Glomerular endothelial cell (primary cell): ENCODE results near the gene GPER1. TPM values are rescaled to one million over a fixed set of nuclear protein-coding genes. Genes with fewer than 3 reads are reported as not detected.

ENCODE experiments used
- DNase-seq: peaks from one replicate; pipeline ENCODE4 v3.0.0-alpha.2; 2011; ENCODE audit warnings: low read depth, low spot score; ENCODE audit errors: extremely low read depth
- total RNA-seq: library from RNA; depleted of rRNA; stranded (reverse); fragments of >200 nt; gene quantifications from 2 replicates; pipeline ENCODE4 v1.2.3, GENCODE V29; 2015

GPER1 gene
- total RNA-seq, 1 donor from 2014 or later, result 1.8 TPM

DNA sequence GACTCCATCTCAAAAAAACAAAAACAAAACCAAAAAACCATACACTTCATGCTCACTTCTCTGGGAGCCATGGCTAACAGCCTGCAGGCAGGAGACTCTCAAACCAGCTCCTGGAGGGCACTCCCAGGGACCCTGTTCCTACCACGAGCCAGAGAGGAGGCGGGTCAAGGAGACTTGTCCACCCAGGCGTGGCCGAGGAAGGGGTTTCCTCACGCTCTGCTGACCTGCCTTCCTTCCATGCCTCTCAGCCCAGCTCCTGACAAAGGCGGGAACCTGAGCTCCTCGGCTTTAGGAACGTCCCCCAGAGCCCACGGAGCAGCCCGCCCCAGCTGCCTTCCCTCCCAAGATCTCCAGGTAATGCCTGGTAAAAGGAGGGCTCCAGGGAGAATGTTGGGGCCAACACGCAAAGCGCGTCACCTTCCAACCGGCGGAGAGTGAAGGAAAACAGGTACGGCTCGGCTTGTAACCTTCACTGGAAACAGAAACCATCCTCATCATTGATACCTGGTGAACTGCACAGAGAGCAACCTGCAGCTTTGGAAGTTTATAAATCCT, 34.0 kb upstream of the GPER1 start:
- no peak for DNase-seq

GRCh38 chr7:1054438-1054837, 33.5 kb upstream of the GPER1 start:
- no peak for DNase-seq

DNA sequence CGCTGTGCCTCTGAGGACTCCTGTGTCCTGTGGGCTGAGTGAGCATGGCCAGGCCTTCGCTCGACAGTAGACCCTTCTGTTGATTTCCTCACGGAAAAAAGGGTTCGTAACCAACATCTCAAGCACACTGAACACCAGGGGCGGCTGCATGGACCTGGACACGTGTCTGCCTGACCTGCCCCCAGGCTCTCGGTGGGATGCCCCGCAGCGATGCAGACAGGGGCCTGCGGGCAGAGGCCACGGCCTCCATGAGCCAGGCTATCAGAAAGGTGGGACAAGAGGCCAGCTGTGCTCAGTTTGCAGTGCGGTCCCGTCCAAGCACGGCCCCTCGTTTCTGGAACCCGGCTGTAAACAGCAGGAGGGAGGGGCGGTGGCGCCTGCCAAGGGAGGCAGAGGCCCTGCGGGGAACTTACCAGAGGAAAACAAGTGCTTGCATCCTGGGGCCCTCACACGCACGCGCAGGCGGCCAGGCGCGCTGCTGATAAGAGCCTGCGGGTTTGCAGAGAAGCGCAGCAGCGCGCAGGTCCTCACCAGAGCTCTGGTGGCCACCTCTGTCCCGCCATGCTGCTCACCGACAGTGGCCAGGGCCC, 33.0 kb upstream of the GPER1 start:
- no peak for DNase-seq

DNA sequence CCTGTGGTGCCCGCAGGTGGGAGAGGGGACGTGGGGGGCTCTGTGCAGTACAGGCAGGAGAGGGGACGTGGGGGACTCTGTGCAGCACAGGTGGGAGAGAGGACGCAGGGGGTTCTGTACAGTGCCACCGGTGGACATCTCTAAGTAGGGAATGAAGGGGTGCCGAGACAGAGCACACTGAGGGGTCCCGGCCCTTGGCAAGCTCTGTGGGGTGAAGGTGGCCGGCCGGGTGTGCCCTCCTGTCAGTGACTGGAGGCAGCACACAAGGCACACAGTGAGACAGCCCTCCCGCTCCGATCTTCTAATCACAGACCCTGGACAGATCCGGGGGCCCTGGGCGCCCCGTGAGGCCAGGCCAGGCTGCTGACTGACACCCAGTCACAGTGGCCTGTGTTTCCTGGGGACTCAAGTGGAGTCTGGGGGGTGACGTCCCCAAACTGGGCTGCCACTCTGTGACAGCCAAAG, 32.4 kb upstream of the GPER1 start:
- DNase-seq, result no peak

- no peak for DNase-seq
These were observed 31.7 kb upstream of the GPER1 start for GRCh38 chr7:1055956-1056784.

- no peak for DNase-seq
These were observed 31.0 kb upstream of the GPER1 start for GRCh38 chr7:1056785-1057410.

DNA sequence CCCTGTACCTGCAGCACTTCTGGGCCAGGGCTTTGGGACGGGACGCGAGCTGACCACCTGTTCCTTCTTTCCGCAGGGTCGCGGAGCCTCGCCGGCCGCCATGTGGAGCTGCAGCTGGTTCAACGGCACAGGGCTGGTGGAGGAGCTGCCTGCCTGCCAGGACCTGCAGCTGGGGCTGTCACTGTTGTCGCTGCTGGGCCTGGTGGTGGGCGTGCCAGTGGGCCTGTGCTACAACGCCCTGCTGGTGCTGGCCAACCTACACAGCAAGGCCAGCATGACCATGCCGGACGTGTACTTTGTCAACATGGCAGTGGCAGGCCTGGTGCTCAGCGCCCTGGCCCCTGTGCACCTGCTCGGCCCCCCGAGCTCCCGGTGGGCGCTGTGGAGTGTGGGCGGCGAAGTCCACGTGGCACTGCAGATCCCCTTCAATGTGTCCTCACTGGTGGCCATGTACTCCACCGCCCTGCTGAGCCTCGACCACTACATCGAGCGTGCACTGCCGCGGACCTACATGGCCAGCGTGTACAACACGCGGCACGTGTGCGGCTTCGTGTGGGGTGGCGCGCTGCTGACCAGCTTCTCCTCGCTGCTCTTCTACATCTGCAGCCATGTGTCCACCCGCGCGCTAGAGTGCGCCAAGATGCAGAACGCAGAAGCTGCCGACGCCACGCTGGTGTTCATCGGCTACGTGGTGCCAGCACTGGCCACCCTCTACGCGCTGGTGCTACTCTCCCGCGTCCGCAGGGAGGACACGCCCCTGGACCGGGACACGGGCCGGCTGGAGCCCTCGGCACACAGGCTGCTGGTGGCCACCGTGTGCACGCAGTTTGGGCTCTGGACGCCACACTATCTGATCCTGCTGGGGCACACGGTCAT, 30.3 kb upstream of the GPER1 start:
- DNase-seq, result no peak

DNA sequence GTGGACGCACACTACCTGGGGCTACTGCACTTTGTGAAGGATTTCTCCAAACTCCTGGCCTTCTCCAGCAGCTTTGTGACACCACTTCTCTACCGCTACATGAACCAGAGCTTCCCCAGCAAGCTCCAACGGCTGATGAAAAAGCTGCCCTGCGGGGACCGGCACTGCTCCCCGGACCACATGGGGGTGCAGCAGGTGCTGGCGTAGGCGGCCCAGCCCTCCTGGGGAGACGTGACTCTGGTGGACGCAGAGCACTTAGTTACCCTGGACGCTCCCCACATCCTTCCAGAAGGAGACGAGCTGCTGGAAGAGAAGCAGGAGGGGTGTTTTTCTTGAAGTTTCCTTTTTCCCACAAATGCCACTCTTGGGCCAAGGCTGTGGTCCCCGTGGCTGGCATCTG, 29.6 kb upstream of the GPER1 start:
- no peak for DNase-seq

- no peak for DNase-seq
These were observed 29.1 kb upstream of the GPER1 start for GRCh38 chr7:1058821-1059199.

- no peak for DNase-seq
These were observed 28.5 kb upstream of the GPER1 start for GRCh38 chr7:1059200-1060091.

GRCh38 chr7:1060315-1061072, 27.4 kb upstream of the GPER1 start:
- no peak for DNase-seq

DNA sequence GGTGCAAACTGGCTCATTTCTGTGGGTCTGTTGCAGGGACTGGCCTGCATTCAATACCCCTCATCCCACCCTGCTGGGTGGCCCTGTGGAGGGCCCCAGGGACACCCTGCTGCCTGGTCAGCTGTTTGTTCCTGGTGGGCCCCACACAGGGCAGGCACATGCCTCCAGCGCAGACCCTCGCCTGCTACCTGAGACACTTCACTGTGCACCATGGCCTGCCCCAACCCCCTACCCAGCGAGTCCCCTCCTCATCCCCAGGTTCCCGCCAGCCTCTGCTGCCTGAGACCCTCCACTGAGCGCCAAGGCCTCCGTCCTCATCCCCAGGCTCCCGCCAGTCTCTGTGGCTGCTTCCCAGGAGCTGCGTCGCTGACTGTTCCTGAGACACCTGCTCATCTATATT, 26.7 kb upstream of the GPER1 start:
- no peak for DNase-seq

GRCh38 chr7:1062296-1063294, 25.3 kb upstream of the GPER1 start:
- DNase-seq, result no peak

GRCh38 chr7:1063361-1063760, 24.6 kb upstream of the GPER1 start:
- DNase-seq, result no peak

DNA sequence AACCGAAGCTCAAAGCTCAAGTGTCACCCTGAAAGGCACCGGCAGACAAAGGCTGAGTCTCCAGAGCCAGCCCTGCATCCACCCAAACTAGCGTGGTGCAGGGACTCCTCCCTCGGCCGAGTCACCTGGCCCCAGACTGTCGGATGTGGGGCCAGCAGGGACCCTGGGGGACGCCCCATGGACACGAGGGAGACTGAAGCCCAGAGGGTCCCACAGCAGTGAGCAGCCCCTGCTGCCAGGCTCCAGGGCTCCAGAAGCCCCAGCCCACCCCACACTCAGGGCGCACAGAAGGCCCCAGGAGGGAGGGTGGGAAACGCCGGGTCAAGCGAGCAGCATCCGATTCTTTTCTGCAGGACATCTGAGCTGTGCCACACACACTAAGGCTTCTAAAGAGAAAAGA, 23.3 kb upstream of the GPER1 start:
- DNase-seq, result no peak

GRCh38 chr7:1065263-1065584, 22.7 kb upstream of the GPER1 start:
- no peak for DNase-seq

DNA sequence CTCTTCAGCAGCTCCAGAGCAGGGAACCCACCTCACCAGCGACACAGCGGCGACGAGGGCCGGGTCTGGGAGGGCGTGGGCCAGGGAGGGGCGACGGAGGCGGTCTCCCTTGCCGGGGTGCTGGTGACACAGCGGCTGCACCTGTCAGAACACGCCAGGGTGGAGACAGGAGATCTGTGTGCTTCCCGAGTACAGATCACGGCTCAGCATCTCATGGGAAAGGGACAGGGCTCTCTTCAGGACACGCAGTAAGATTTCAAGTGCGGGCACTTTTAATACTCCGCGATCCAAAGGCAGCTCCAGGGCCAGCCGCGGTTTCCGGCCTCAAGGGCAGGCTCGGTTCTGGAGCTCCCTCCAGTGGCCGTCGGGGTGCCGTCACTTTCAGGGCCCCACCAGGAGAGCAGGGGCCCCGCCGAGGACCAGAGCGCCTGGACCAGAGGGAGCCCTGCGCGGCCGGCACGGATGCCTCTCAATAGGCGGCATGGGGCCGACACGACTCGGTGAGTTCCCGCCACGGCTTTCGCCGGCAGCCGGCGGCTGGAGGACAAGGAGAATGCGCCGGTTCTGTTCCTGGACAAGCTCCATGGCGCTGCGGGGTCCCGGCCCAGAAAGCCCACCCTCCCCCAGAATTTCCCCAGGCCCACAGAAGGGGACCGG, 22.2 kb upstream of the GPER1 start:
- no peak for DNase-seq

DNA sequence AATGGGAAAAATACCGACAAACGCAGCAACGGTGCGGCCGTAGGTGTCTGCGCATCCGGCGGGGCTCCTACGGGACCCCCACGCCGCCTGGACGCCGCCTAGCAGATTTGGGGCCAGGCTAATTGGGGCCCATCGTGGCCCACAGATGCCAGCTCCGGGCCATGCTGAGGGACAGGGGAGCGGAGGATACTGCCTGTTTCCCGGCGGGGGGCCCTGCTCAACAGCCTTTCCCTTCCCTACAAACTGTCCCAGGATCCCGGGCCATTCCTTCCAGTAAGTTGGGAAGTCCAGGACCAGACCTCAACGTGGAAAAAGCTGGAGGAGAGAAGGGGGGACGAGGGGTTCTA, 21.7 kb upstream of the GPER1 start:
- DNase-seq, result no peak
